SIG-M5 treated with dmso at 0.1 percent for 504 hours (cell line): ENCODE data around the gene OR1F1.
"Not testable (repeated sequence)": the region's sequence is repeated elsewhere in the genome, so short reads cannot be mapped to it uniquely, and the experiment has no call there.

Experiments
- DNase-seq: peaks from one replicate; lab custom pipeline; 2025; ENCODE audit not compliant: unreplicated experiment; lab: John Stamatoyannopoulos, UW

OR1F1 gene

DNA sequence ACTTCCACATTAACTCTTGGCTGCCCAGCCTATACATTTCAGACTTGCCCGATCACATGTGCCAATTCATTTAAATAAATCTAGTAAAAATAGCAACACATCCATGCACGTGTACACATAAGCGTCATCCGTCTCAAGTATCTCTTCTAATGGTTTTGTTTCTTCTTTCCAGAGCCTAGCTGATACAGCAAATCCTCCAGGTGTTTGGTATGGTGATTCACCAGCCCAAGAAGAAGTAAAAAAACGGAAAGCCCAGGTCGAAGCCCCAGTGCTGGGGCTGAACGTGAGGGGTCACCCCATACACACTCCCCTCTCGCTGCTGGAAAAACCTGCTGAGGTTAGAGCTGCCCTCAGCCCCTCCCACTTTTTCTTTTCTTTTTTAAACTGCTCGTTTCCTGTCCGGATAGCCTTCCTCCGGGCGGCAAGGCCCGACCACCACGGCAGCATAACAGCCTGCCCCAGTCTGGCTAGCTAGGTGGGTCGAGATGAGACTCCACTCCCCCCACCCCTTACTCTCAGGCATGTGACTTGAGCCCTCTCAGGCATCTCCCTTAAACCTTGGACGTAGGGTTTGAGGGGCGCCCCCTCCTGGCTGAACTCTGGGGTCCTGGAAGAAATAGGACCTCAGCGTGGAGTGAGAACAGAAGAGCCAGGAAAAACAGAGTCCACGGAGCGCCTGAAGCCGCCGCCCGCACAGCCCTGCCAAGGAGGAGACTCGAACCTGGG is 13.9 kb upstream of the OR1F1 start:
- peak; percentile 29 for DNase-seq

DNA sequence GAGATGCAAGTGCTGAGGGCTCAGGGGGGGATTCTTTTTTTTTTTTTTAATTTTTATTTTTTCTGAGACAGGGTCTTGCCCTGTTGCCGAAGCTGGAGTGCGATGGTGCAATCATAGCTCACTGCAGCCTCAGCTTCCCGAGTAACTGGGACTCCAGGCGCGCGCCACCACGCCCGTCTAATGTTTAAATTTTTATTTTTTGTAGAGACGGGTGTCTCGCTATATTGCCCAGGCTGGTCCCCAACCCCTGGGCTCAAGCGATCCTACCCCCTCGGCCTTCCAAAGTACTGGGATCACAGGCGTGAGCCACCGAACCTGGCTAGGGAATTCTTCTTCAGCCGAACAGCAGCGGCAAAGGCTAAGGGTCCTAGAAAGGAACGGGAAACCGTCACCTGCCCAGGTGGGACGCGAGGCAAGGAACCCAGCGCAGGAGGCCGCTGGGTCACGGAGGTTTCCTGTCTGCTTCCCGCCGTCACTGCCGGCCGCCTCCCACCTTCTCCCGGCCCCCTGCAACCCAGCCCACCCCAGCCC is 13.3 kb upstream of the OR1F1 start:
- DNase-seq = no peak

DNA sequence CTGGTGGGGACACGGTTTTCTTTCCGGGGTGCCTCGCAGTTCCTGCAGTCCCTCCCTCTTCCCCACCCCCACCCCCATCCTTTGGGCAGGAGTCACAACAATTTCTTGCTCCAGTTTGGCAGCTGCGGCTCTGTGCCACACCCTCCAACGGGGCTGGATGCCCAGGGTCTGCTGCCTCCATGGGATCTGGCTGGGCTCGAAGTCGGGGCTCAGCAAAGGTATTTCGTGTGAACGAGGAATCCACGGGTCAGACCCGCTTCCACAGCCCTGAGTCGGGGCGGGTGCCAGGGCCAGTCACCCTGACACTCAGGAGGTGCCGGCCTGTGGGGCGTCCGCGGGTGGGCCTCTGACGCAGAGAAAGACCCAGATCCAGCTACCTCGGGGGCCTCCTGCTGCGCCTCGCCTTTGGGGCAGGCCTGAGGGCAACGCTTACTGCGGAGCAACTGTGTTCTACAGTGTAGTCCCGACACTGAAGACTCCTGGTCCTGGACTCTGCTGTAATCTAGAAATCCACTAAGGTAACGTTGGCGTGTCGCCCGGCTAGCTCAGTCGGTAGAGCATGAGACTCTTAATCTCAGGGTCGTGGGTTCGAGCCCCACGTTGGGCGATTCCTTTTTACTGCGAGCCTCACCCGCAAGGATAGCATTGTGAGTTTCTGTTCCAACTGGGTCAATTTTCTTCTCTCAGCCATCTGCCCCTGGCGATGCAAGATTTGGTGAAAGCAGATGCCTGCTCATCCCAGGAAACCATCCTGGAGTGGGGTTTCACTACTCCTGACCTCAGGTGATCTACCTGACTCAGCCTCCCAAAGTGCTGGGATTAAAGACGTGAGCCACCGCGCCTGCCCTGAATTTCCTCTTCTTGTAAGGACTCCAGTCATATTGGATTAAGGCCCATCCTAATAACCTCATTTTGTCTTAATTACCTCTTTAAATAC is 12.6 kb upstream of the OR1F1 start:
- no peak for DNase-seq

DNA sequence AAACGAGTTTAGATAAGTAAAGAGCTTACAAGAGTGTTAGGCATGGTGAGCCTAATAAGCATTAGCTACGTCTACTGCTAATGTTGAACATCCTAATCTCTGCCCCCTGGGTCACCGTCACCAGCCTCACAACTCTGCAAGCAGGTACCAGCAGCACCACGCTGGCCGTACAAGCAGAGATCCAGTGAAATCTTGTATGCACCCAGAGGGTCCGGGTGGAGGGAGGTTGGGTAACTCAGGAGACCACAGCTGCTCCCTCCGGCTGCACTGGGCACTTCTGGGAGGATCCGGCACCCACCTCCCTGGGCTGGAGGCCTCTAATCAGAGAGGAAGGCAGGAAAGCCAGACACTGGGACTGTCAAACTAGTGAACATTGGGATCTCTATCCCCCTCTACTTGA is 8.4 kb upstream of the OR1F1 start:
- no peak for DNase-seq

DNA sequence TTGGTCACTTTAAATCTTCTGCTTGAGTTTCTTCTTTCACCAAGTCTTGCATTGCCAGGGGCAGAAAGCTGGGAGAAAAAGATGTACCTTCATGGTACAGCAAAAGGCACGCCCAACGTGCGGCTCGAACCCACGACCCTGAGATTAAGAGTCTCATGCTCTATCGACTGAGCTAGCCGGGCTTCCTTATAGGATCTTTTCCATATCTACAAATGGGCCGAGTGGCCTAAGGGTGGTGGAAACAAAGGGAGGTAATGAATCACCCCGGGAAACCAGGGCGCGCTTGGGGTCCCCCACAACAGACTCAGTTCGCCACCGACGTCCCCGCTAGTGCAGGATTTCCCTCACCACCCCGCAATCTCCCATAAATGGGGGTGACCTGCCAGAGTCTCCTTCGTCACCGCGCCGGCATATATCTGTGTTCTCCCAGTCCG is 7.5 kb upstream of the OR1F1 start:
- DNase-seq = no peak

DNA sequence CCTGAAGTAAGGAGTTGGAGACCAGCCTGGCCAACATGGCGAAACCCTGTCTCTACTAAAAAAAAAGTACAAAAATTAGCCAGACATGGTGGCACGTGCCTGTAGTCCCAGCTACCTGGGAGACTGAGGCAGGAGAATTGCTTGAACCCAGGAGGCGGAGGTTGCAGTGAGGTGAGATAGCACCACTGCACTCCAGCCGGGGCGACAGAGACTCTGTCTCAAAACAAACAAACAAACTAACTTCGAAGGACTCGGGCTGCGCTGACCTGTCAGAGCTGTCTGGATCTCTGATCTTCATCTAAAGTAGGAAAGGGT is 5.8 kb upstream of the OR1F1 start:
- DNase-seq = not testable (repeated sequence)

DNA sequence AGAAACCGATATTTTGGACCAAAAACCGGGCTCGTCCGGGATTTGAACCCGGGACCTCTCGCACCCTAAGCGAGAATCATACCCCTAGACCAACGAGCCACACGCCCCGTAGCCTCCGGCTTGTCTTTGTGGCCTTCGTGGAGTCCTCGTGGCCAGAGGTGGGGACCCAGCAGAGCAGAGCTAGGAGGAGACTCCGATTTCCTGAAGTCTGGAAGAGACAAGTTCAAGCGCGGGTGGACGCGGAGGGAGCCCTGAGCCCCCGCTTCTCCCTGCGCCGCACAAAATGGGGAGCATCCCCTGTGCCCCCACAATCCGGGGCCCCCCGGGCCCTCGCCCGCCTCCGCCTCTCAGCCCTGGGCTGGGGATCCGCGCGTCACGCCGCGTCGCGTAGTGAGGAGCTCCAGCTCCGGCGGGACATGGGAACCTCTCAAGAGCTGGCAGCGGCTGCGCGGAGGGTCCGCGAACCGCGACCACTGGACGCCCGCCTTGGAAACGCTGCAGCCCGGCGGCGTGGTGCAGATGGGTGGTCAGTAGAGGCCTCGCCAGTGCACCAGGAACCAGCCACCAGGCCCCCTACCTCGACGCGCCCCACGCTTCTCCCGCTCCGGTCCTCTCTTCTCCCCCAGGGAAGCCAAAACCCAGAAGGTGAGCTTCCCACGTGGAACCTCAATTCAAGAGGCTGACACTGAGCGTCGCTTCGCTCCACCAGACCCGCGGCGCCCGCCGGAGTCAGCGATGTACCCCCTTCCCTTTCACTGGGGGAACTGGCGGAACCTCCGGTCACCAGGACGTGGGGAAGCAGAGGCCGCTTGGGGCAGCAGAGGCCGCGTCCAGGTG is 5.2 kb upstream of the OR1F1 start:
- no peak for DNase-seq

DNA sequence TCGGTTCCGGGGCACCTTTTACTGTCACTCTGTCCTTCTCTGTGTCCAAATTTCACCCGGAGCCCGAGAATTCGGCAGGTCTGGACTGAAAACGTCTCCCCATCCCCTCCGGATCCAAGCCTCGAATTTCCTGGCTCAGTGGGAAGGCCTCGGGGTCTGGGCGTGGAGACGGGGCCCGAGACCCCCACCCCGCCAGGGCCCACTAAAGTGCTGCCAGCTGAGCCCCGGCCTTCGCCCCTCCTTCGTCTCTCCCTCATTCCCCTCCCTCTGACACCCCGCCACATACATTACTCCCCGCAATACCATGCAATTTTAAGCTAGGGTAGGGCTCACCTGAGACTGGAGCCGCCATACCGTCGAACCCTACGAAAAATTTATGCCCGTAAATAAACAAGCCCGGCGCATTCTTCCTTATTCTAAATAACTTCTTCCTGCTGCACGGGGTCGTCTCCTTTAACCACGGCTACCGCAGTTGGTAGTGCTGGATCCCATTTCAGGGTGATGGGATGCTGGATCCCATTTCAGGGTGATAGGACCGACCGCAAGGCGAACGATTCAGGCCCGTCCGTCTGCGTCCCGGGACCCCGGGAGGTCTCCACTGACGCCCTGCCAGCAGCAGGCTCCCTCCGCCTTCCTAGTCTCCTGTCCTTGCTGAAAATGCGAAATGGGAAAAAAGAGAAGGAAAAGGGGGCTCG is 4.4 kb upstream of the OR1F1 start:
- DNase-seq = no peak

DNA sequence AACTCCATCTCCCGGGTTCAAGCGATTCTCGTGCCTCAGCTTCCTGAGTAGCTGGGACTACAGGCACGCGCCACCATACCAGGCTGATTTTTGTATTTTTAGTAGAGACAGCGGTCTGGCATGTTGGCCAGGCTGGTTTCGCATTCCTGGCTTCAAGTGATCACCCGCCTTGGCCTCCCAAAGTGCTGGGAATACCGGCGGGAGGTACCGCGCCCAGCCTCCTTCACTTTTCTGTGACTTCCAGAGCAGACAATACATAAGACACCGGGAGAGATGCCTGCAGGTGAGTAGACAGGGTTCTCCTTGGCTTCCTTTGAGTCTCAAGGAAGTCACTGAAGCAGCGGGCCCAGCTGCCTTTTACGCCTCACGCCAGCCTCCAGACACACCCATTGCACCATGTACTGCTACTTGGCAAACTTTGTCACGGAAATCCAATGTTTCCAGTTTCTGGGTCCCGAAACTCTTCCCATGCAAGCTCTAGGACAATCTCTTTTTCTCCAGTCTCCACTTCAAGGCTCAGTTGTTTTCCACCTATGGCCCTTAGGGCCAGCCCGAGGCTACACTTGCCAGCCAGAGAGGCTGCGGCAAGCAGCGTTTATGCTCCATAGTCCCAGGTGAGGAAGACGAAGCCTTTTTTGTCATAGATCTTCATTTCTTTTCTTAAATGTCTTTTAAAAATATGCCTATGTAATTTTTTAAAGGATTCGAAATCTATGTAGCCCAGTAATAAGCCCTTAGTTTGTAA is 886 bp upstream of the OR1F1 start:
- no peak for DNase-seq

DNA sequence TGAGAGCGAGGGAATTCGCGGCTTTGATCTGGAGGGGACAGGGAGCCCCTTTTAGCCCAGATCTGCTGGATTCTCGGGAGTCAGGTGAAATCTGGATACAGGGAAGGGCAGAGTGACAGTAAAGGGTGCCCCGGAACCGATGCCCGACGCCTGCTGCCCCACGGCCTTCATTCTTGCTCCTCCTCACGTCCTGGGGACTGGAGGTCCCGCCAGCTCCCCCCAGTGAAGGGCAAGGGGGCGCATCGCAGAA is 596 bp downstream of the OR1F1 start:
- no peak for DNase-seq

DNA sequence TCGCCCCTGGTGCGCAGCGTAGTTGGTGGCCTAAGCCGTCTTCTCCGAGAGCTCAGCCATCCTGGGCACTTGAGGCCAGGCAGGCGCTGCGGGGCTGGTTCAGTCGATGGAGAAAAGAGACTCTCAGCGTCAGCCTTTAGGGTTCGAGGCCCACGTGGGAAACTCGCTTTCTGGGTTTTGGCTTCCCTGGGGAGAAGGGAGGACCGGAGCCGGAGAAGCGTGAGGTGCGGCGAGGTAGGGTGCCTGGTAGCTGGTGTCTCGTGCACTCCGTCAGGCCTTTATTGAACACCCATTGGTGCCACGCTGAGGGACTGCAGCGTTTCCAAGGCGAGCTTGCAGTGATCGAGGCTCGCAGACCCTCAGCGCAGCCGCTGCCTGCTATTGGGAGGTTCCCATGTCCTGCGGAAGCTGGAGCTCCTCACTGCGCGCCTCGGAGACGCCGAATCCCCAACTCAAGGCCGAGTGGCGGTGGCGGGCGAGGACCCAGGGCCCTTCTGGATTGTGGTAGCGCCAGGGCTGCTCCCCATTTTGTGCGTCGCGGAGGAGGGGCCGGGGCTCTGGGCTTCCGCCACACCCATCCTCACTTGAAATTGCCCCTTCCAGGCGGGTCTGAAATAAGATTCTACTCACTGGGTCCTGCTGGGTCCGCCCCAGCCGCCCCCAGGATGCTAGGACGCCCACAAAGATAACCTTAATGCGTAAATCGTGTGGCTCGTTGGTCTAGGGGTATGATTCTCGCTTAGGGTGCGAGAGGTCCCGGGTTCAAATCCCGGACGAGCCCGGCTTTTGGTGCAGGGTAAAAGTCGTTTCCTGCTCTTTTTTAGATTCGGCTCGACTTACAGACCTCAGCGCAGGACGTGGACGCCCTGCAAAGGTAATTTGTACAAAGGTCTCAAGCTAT is 1.2 kb downstream of the OR1F1 start:
- peak; percentile 25 for DNase-seq

DNA sequence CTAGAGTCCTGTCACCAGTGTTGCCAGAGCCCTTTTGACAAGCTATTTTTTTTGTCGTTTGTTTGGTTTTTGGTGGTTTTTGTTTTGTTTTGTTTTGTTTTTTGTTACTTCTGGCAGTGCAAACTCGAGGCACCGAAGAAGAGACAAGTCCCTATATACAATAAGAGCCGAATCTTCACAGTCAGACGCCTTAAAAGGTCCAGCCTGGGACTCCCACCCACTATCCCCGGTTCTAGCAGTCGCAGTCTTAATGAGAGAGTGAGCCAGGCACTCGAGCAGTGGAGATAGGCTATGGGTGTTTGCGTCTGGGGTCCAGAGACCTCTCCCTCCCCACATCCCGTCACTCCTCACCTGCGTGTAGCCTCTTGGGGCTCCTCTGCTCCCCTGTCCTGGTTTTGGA is 1.9 kb downstream of the OR1F1 start:
- DNase-seq = no peak

DNA sequence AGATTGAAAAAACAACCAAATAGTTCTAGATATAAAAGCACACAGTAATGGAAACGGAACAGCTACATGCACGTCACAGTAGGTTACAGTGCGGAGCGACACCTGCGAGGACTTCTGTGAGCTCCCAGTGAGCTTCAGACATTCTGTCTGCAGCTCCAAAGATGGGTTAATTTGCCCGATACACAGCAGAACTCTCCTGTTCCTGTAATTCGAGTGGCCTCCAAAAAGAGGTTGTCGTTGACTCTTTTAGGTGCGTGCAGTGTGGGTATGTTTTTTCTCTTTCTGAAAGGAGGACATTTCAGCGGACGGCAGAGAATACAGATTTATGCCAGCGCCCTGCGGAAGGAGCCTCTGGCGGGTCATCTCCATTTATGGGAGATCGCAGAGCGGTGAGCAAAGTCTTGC is 2.9 kb downstream of the OR1F1 start:
- no peak for DNase-seq

DNA sequence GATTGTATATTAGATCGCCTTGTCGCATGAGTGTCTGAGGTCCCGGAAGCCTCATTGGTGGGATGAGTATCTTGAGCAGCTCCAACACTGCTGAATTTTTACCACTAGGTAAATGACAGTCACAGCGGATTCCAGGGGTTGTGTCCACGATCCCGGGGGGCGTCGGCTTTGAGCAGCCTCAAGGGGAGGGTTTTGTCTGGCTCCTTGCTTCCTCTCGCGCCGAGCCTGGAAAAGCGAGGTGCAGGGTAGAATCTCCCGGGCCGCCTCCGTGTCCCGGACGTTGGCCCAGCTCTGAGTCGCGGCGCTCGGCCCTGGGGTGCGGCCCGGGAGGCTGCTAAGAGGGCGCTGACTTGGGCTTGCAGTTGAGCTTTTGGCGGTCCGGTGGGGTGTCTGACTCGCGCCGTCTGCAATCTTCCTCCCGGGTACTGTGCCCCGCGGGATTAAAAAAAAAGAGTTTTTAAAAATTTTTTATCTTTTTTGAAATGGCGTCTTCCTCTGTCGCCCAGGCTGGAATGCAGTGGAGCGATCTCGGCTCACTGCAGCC is 4.5 kb downstream of the OR1F1 start:
- no peak for DNase-seq

DNA sequence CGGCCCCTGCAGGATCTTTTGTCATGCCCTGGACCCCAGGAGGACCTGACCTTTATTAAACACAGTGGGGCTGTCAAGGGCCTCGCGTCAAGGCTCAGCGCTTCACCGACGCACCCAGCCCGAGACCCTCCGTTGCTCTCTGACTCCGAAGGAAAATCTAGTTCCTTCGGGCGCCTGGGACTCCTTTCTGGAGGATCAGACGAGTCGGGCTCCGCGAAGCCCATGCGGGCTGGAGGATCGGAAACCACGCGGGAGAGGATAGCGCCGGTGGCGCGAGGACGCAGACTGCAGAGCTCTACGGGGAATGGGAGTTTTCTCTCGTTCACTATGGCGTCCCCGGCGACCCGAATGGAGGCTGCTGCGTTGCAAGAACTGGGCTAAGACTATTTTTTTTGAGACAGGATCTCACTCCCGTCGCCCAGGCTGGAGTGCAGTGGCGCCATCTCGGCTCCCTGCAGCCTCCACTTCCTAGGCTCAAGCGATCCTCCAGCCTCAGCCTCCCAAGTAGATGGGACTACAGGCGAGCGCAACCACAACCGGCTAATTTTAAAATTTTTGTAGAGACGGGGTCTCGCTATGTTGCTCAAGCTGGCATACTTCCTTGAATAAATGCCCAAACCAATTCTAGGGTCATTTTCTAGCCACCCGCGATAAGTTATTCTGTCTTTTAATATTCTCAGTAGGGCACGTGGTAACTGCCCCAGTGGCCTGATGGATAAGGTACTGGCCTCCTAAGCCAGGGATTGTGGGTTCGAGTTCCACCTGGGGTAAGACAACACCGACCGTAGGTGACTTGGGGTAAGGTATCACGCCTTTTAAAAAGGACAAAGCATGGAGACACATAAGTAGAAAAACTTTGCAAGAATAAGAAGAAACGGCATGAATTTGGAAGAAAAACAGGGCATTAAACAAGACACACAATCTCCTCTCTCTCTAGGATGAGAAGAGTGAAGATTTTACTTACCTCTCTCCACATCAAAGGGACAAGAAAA is 5.5 kb downstream of the OR1F1 start:
- DNase-seq = no peak

DNA sequence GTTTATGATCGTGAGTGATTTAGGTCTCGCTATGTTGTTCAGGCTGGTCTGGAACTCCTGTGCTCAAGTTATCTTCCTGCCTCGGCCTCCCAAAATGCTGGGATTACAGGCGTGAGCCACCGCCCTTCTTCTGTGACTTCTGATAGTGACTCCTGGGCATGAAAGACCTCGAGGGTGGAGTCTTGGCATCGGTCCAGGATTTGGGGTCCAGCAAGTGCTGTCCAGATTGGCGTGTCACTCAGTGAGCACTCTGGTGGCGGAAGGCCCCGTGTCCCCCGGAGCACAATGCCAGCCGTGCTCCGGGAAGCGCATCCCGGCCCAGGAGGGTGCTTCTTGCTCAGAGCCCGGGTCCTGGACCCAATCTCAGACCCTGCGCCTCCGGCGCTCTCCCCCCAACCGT is 6.8 kb downstream of the OR1F1 start:
- no peak for DNase-seq

DNA sequence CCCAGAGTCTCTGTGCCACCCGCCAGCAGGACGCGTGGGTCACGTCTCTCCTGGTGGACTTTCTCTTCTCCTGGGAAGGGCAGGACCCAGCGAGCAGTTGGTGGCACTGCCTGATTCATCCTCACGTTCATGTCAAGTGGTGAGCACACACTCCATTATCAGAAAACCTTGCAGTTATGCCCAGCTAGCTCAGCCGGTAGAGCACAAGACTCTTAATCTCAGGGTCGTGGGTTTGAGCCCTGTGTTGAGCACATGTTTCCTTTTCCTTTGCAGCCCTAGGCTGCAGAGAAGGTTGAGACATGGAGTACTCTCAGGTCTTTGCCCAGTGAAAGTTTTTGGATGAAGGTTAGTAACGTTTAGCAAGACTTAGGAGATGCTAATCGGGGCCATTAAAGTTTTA is 8.0 kb downstream of the OR1F1 start:
- DNase-seq = no peak
